Natural killer cell (primary cell): ENCODE measurements around the gene RPGR. TPM values are rescaled to one million over a fixed set of nuclear protein-coding genes. Genes with fewer than 3 reads are reported as not detected.

Experiments
- ATAC-seq, 3 donors: fragments of 150-1000 bp in 2 of 3; fragments of 200-7000 bp in 1 of 3; cut with Tn5 transposase; 1 replicate in 1 of 3; 2 replicates in 2 of 3; pipeline ENCODE4 v1.10.0; 2021; ENCODE audit warnings: mild to moderate bottlenecking in 2 of 3, moderate library complexity in 2 of 3
- DNase-seq, 2 donors: peaks; one replicate each; pipeline versions ENCODE4 v3.0.0 to v3.0.0-alpha.2; 2013 to 2021; ENCODE audit warnings: mixed read lengths in 1 of 2
- H3K27ac ChIP-seq: one replicate; pipeline ENCODE4 v1.5.1; 2013; ENCODE audit warnings: mild to moderate bottlenecking, low read length
- H3K27me3 ChIP-seq: one replicate; pipeline ENCODE4 v1.6.1; 2013; ENCODE audit warnings: low read length; ENCODE audit not compliant: control insufficient read depth, insufficient read depth
- H3K36me3 ChIP-seq: one replicate; pipeline ENCODE4 v1.6.1; 2013; ENCODE audit warnings: low read length; ENCODE audit not compliant: control insufficient read depth, insufficient read depth
- H3K4me1 ChIP-seq: one replicate; pipeline ENCODE4 v1.6.1; 2013; ENCODE audit warnings: low read length; ENCODE audit not compliant: control insufficient read depth, insufficient read depth
- H3K4me3 ChIP-seq: one replicate; pipeline ENCODE4 v1.5.1; 2013; ENCODE audit warnings: low read length
- H3K9me3 ChIP-seq: one replicate; pipeline ENCODE4 v1.6.1; 2013; ENCODE audit warnings: low read length; ENCODE audit not compliant: control insufficient read depth, insufficient read depth
- H3K27ac Mint-ChIP-seq, 2 donors: one replicate each; pipeline ENCODE4 v1.8.0; 2022; ENCODE audit warnings: mild to moderate bottlenecking in 2 of 2, mixed read lengths in 2 of 2, moderate library complexity in 1 of 2
- H3K27me3 Mint-ChIP-seq, 2 donors: one replicate each; pipeline ENCODE4 v1.8.0; 2022; ENCODE audit warnings: low read depth in 2 of 2, mixed read lengths in 2 of 2
- H3K36me3 Mint-ChIP-seq: one replicate; pipeline ENCODE4 v1.8.0; 2022; ENCODE audit warnings: mixed read lengths
- H3K4me1 Mint-ChIP-seq, 2 donors: one replicate each; pipeline ENCODE4 v1.8.0; 2022; ENCODE audit warnings: mixed read lengths in 2 of 2
- H3K4me3 Mint-ChIP-seq: one replicate; pipeline ENCODE4 v1.8.0; 2022; ENCODE audit warnings: mild to moderate bottlenecking, moderate library complexity, mixed read lengths
- H3K9me3 Mint-ChIP-seq, 2 donors: one replicate each; pipeline ENCODE4 v1.8.0; 2022; ENCODE audit warnings: mixed read lengths in 2 of 2
- CTCF ChIP-seq: fragments of 200-600 bp; IDR thresholded peaks from one replicate; pipeline ENCODE4 v1.8.0; 2022; ENCODE audit warnings: antibody characterized with exemption
- WGBS: methylation state at CpG from one replicate; pipeline ENCODE4 v1.1.7; 2013; ENCODE audit warnings: missing lambda C conversion rate; ENCODE audit not compliant: insufficient coverage; 5-methylcytosine and 5-hydroxymethylcytosine counted together
- intact Hi-C: fragments of 100-400 bp; cut with micrococcal nuclease; formaldehyde crosslinking; loops from one replicate; pipeline ENCODE4 v1.14.2; 2022
- total RNA-seq, 4 donors: library from RNA; stranded (reverse); fragments of 120-200 nt in 1 of 4; gene quantifications; one replicate each; pipeline versions ENCODE4 v1.2.3 to v1.2.4, GENCODE V29; 2013 to 2022

RPGR gene
- total RNA-seq, 3 donors from 2014 or later (not counting 1 experiment from before 2014, with no cell fraction given): 20.8 to 33.7 (median 29.0) TPM

GRCh38 chrX:38304010-38304409 is 23.3 kb downstream of the RPGR start:
- no peak for TF ChIP-seq CTCF
- Histone ChIP-seq H3K4me3 (no peak overlapping the region), H3K27ac (no peak overlapping the region), H3K27me3 (no peaks in the 10 kb centered on the region), H3K36me3 (no peaks in the 10 kb centered on the region), H3K9me3 (no peaks in the 10 kb centered on the region), H3K4me1 (no peaks in the 10 kb centered on the region)
- Mint-ChIP-seq H3K4me3 (no peak overlapping the region), H3K36me3 (no peaks in the 10 kb centered on the region), H3K9me3 (no peaks in the 10 kb centered on the region), H3K4me1 (no peaks in the 10 kb centered on the region), H3K27me3 (no peaks in the 10 kb centered on the region), H3K27ac (no peak overlapping the region)
- intact Hi-C loops: no loop called here
- DNase-seq (peak in 1 of 2 donors; percentile 4), ATAC-seq (no peak)
- 57% methylated on average over 2 of the region's 4 CpGs for WGBS

GRCh38 chrX:38293741-38294140 is 33.6 kb downstream of the RPGR start:
- Mint-ChIP-seq H3K27ac (no peak overlapping the region), H3K9me3 (no peaks in the 10 kb centered on the region), H3K4me3 (no peak overlapping the region), H3K36me3 (no peaks in the 10 kb centered on the region), H3K4me1 (no peaks in the 10 kb centered on the region), H3K27me3 (no peaks in the 10 kb centered on the region)
- no peak for ATAC-seq
- no peaks in the 10 kb centered on the region for H3K4me1 ChIP-seq
- no peak for DNase-seq
- intact Hi-C loops: no loop called here
- 77% methylated on average over 2 of the region's 2 CpGs for WGBS
- H3K9me3 ChIP-seq: no peaks in the 10 kb centered on the region
- H3K27me3 ChIP-seq: no peaks in the 10 kb centered on the region
- H3K4me3 ChIP-seq: no peak overlapping the region
- H3K27ac ChIP-seq: no peak overlapping the region
- H3K36me3 ChIP-seq: no peaks in the 10 kb centered on the region
- no peak for TF ChIP-seq CTCF

GRCh38 chrX:38287674-38288073 is 39.6 kb downstream of the RPGR start:
- no peaks in the 10 kb centered on the region for H3K9me3 Mint-ChIP-seq
- no peaks in the 10 kb centered on the region for H3K27me3 Mint-ChIP-seq
- no peaks in the 10 kb centered on the region for H3K4me1 ChIP-seq
- H3K36me3 Mint-ChIP-seq: no peaks in the 10 kb centered on the region
- no peak for ATAC-seq
- WGBS: 79% methylated on average over 3 of the region's 5 CpGs
- H3K36me3 ChIP-seq: no peaks in the 10 kb centered on the region
- no peak for DNase-seq
- H3K9me3 ChIP-seq: no peaks in the 10 kb centered on the region
- H3K4me1 Mint-ChIP-seq: no peaks in the 10 kb centered on the region
- H3K4me3 Mint-ChIP-seq: no peak overlapping the region
- no peak overlapping the region for H3K27ac ChIP-seq
- intact Hi-C loops: no loop called here
- TF ChIP-seq CTCF: no peak
- H3K27me3 ChIP-seq: no peaks in the 10 kb centered on the region
- no peak overlapping the region for H3K27ac Mint-ChIP-seq
- H3K4me3 ChIP-seq: no peak overlapping the region

GRCh38 chrX:38285649-38286048 is 41.7 kb downstream of the RPGR start:
- Histone ChIP-seq H3K4me1 (no peaks in the 10 kb centered on the region), H3K36me3 (no peaks in the 10 kb centered on the region), H3K27ac (no peak overlapping the region), H3K4me3 (no peak overlapping the region), H3K9me3 (no peaks in the 10 kb centered on the region), H3K27me3 (no peaks in the 10 kb centered on the region)
- Mint-ChIP-seq H3K27me3 (no peaks in the 10 kb centered on the region), H3K9me3 (no peaks in the 10 kb centered on the region), H3K4me3 (no peak overlapping the region), H3K4me1 (no peaks in the 10 kb centered on the region), H3K27ac (peak overlapping the region in 1 of 2 donors; percentile 24), H3K36me3 (no peaks in the 10 kb centered on the region)
- no peak for DNase-seq
- intact Hi-C loops: no loop called here
- WGBS: 100% methylated on average over 1 of the region's 1 CpG
- no peak for TF ChIP-seq CTCF
- no peak for ATAC-seq
